Suprapubic skin (tissue), 4 donors: ENCODE data around the gene ETFA. TPM values are rescaled to one million over a fixed set of nuclear protein-coding genes. Genes with fewer than 3 reads are reported as not detected.

Experiments
- DNase-seq, 2 donors: peaks; one replicate each; pipeline ENCODE4 v3.0.0-alpha.2; 2019; ENCODE audit warnings: low spot score in 2 of 2
- H3K27ac ChIP-seq: fragments of 200-600 bp; sonication (generic); one replicate; pipeline ENCODE4 v1.5.1; 2019
- H3K27me3 ChIP-seq: fragments of 200-600 bp; sonication (generic); one replicate; pipeline ENCODE4 v1.5.1; 2019
- H3K36me3 ChIP-seq: fragments of 200-600 bp; sonication (generic); one replicate; pipeline ENCODE4 v1.5.1; 2019
- H3K4me1 ChIP-seq: fragments of 200-600 bp; sonication (generic); one replicate; pipeline ENCODE4 v1.5.1; 2019
- H3K4me3 ChIP-seq: fragments of 200-600 bp; sonication (generic); one replicate; pipeline ENCODE4 v1.5.1; 2019; ENCODE audit warnings: mild to moderate bottlenecking
- H3K9me3 ChIP-seq: fragments of 200-600 bp; sonication (generic); one replicate; pipeline ENCODE4 v1.5.1; 2019
- EP300 ChIP-seq: sonication (generic); formaldehyde crosslinking; IDR thresholded peaks from one replicate; pipeline ENCODE4 v1.6.1; 2017; ENCODE audit warnings: antibody characterized with exemption
- POLR2A ChIP-seq, 2 donors: fragments of 450-650 bp; IDR thresholded peaks; one replicate each; pipeline ENCODE4 v1.6.1; 2017; ENCODE audit warnings: antibody characterized with exemption in 2 of 2, mild to moderate bottlenecking in 2 of 2, moderate library complexity in 2 of 2
- POLR2AphosphoS5 ChIP-seq, 3 donors: sonication (generic); formaldehyde crosslinking; IDR thresholded peaks; one replicate each; pipeline ENCODE4 v1.6.1; 2017; ENCODE audit warnings: antibody characterized with exemption in 3 of 3
- WGBS: methylation state at CpG from one replicate; pipeline ENCODE4 v1.1.5; 2018; 5-methylcytosine and 5-hydroxymethylcytosine counted together
- total RNA-seq, 4 donors: library from RNA; depleted of rRNA; stranded (reverse); fragments of >200 nt; gene quantifications; one replicate each; pipeline ENCODE4 v1.1.0, GENCODE V29; 2016
- TF ChIP-seq, protein P1 (sequence below), 2 donors: fragments of 200-600 bp in 1 of 2; fragments of 450-650 bp in 1 of 2; sonication (generic) in 1 of 2; IDR thresholded peaks; one replicate each; pipeline ENCODE4 v1.5.1; 2016 to 2019; ENCODE audit warnings: antibody characterized with exemption in 2 of 2, mild to moderate bottlenecking in 1 of 2, moderate library complexity in 1 of 2

Gene ETFA
- total RNA-seq, 4 donors from 2014 or later: 63.6 to 90.1 (median 85.1) TPM

DNA sequence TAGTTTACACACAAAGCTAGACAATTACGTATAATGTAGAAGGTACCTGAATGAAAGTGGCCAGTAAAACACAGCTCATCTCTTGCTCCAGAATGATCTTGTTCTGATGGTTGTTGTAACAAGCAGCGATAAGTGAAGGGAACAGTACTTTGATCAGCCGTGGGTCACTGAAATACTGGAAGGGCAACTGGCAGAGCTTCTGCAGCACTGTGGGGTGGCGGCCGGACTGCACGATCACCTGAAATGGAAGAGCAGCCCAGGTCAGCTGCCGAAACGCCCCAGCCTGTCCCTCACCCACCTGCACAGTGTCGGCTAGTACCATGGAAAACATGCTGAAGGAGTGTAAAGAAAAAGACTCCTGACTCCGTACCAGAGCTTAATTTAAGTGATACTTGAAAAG is 42.6 kb upstream of the ETFA start:
- 91% methylated on average over 10 of the region's 10 CpGs for WGBS
- Histone ChIP-seq H3K27me3 (no peaks in the 10 kb centered on the region), H3K4me3 (no peak overlapping the region), H3K36me3 (no peaks in the 10 kb centered on the region), H3K27ac (no peak overlapping the region), H3K4me1 (no peaks in the 10 kb centered on the region), H3K9me3 (no peaks in the 10 kb centered on the region)
- DNase-seq: no peak
- TF ChIP-seq POLR2AphosphoS5 (IDR thresholded peaks at IDR 0.05): no peak

DNA sequence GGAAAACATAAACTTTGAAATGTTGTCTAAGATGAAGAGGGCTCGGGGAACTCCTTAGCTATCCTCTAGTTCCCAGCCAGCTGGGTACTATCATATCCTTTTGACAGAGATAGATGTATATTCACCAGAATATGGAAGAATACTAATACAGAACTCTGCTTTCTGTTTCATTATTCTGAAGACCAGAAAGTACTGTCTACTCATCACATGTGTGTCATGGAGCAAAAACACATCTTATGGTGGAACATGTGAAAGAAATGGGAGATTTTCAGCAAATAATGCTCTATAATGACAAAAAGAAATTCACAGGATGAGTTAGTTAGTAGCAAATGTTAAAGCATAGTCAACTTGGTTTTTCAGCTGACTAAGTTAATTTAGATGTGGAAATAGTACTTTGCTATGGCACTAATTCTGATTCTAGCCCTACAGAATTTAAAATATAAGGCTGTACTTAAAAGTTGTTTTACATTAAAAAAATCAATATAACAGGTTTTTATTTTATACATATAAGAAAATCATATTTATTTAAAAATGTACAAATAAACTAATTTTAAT is 41.8 kb upstream of the ETFA start:
- no peak for DNase-seq
- H3K4me1 ChIP-seq: no peaks in the 10 kb centered on the region
- TF ChIP-seq, protein P1, sequence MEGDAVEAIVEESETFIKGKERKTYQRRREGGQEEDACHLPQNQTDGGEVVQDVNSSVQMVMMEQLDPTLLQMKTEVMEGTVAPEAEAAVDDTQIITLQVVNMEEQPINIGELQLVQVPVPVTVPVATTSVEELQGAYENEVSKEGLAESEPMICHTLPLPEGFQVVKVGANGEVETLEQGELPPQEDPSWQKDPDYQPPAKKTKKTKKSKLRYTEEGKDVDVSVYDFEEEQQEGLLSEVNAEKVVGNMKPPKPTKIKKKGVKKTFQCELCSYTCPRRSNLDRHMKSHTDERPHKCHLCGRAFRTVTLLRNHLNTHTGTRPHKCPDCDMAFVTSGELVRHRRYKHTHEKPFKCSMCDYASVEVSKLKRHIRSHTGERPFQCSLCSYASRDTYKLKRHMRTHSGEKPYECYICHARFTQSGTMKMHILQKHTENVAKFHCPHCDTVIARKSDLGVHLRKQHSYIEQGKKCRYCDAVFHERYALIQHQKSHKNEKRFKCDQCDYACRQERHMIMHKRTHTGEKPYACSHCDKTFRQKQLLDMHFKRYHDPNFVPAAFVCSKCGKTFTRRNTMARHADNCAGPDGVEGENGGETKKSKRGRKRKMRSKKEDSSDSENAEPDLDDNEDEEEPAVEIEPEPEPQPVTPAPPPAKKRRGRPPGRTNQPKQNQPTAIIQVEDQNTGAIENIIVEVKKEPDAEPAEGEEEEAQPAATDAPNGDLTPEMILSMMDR (IDR thresholded peaks at IDR 0.05): no peak
- TF ChIP-seq POLR2AphosphoS5 (IDR thresholded peaks at IDR 0.05) (no peak), EP300 (no peak), POLR2A (IDR thresholded peaks at IDR 0.05) (no peak)
- H3K27me3 ChIP-seq: no peaks in the 10 kb centered on the region
- no peaks in the 10 kb centered on the region for H3K9me3 ChIP-seq
- H3K27ac ChIP-seq: no peak overlapping the region
- no peak overlapping the region for H3K4me3 ChIP-seq
- H3K36me3 ChIP-seq: no peaks in the 10 kb centered on the region
- whole genome bisulfite sequencing: 94% methylated on average over 1 of the region's 1 CpG

- Histone ChIP-seq H3K36me3 (no peaks in the 10 kb centered on the region), H3K27me3 (peaks cover 30% of the 10 kb centered on the region), H3K27ac (no peak overlapping the region), H3K4me1 (peaks cover 19% of the 10 kb centered on the region), H3K4me3 (no peak overlapping the region), H3K9me3 (no peaks in the 10 kb centered on the region)
- TF ChIP-seq, protein P1 (IDR thresholded peaks at IDR 0.05): no peak
- TF ChIP-seq POLR2AphosphoS5 (IDR thresholded peaks at IDR 0.05) (no peak), POLR2A (IDR thresholded peaks at IDR 0.05) (no peak), EP300 (no peak)
- WGBS: 94% methylated on average over 1 of the region's 1 CpG
- no peak for DNase-seq
Observed at GRCh38 chr15:76349301-76350070, 38.2 kb upstream of the ETFA start.

DNA sequence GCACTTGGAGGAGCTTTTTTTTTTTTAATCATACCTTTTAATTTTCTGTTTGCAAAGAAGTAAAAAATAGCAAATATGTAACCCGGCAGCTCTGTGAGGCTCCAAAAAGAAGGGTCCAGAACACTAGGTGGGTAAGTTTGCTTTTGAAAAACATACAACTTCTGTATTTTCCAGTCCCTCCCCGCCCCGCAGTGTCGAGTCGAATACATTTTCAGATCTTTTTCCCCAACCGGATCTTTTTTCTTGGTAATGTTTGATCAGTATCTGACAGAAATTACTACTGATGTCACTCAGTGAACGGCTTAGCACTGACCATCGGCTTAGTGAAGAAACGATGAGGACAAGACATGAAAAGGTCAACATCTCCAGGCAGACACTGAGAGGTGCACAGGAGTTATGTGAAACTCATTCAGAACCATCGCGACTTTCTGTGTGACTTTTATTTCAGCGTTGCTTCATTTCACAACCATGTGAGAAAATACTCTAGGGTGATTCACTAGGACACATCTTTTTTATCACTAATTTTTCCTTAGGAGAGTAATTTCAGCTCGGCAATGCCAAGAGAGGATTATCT is 36.3 kb upstream of the ETFA start:
- Histone ChIP-seq H3K27ac (no peak overlapping the region), H3K27me3 (peaks cover 49% of the 10 kb centered on the region), H3K4me1 (peaks cover 30% of the 10 kb centered on the region), H3K36me3 (no peaks in the 10 kb centered on the region), H3K9me3 (no peaks in the 10 kb centered on the region), H3K4me3 (no peak overlapping the region)
- 94% methylated on average over 13 of the region's 13 CpGs for WGBS
- no peak for TF ChIP-seq POLR2AphosphoS5 (IDR thresholded peaks at IDR 0.05)
- TF ChIP-seq, protein P1 (IDR thresholded peaks at IDR 0.05): no peak
- no peak for TF ChIP-seq POLR2A (IDR thresholded peaks at IDR 0.05)
- TF ChIP-seq EP300: no peak
- no peak for DNase-seq

- H3K4me1 ChIP-seq: peaks cover 37% of the 10 kb centered on the region
- H3K4me3 ChIP-seq: peak overlapping the region; percentile 50
- H3K27ac ChIP-seq: no peak overlapping the region
- no peak for DNase-seq
- TF ChIP-seq, protein P1 (IDR thresholded peaks at IDR 0.05): no peak
- TF ChIP-seq EP300 (no peak), POLR2AphosphoS5 (IDR thresholded peaks at IDR 0.05) (no peak), POLR2A (IDR thresholded peaks at IDR 0.05) (no peak)
- H3K27me3 ChIP-seq: peaks cover 56% of the 10 kb centered on the region
- H3K9me3 ChIP-seq: no peaks in the 10 kb centered on the region
- WGBS: 13% methylated on average over 33 of the region's 74 CpGs
- no peaks in the 10 kb centered on the region for H3K36me3 ChIP-seq
Observed at GRCh38 chr15:76346669-76347481, 35.6 kb upstream of the ETFA start.
